Measurements from ENCODE around the gene OVOL2.

Gene OVOL2

DNA sequence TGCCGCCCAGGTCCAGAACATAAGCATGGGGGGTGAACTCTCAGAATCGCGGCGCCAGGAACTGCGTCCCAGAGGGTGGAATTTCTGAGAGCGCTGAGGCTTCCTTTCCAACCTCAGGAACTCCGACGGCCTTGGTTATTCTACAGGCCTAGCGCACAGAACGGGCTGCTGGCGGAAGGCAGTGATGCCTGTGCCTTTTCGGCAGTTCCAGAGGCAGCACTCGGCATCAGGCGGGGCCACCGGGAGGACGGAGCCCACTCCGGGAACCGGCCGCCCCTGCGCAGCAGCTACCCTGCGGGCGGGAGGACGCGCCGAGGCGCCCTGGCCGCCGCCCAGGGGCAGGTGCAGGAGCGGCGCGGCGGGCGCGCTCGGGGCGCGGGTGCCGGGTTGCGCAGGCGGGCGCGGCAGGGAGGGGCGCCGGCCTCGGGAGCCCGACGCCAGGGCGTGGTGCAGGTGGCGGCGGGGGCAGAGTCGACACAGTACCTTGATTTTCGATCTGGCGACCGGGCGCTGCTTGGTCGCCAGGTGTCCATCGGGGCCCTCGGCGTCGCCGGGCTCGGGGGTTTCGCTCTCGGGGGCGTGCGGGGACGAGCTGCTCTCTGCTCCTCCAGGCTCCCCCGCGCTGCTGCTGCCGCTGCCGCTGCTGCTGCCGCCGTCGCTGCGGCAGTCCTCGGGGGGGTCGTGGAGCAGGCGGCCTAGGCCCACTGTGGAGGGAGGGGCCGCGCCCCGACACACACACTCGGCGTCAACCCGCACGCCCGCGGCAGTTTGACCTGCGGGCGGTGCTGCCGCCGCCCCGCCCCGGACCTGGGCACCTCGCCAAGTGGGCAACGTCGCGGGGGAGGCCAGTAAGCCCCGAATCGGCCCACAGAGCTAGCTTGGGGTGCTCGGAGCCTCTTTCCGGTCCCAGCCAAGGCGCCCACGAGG is 1.3 kb downstream of the OVOL2 start:
- H3K4me3 ChIP-seq (ENCODE audit: low read depth, low read length): no peak overlapping the region
- TF ChIP-seq, protein P1, sequence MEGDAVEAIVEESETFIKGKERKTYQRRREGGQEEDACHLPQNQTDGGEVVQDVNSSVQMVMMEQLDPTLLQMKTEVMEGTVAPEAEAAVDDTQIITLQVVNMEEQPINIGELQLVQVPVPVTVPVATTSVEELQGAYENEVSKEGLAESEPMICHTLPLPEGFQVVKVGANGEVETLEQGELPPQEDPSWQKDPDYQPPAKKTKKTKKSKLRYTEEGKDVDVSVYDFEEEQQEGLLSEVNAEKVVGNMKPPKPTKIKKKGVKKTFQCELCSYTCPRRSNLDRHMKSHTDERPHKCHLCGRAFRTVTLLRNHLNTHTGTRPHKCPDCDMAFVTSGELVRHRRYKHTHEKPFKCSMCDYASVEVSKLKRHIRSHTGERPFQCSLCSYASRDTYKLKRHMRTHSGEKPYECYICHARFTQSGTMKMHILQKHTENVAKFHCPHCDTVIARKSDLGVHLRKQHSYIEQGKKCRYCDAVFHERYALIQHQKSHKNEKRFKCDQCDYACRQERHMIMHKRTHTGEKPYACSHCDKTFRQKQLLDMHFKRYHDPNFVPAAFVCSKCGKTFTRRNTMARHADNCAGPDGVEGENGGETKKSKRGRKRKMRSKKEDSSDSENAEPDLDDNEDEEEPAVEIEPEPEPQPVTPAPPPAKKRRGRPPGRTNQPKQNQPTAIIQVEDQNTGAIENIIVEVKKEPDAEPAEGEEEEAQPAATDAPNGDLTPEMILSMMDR (IDR thresholded peaks at IDR 0.05; ENCODE audit: borderline replicate concordance, insufficient read depth, low read depth, low read length): no peak

DNA sequence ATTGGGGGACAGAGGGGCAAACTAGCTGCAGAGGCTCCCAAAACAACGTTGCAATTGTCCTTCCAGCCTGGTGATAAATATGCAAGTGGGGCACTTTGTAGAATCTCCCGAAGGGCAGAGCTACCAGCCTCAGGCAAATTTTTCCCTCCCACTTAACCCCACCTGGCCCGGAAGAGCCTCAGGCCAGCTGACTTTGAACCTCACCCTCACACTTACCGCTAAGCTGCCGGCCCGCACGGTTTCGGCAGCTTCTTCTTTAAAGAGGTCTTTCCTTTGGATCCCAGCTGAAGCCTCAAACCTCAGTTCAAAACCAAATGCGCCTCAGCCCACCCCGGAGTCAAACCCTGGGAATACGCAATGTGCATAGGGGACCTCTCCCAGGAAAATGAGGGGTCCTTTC is 2.5 kb downstream of the OVOL2 start:
- TF ChIP-seq, protein P1 (IDR thresholded peaks at IDR 0.05; ENCODE audit: borderline replicate concordance, insufficient read depth, low read depth, low read length): no peak
- no peak overlapping the region for H3K4me3 ChIP-seq (ENCODE audit: low read depth, low read length)

DNA sequence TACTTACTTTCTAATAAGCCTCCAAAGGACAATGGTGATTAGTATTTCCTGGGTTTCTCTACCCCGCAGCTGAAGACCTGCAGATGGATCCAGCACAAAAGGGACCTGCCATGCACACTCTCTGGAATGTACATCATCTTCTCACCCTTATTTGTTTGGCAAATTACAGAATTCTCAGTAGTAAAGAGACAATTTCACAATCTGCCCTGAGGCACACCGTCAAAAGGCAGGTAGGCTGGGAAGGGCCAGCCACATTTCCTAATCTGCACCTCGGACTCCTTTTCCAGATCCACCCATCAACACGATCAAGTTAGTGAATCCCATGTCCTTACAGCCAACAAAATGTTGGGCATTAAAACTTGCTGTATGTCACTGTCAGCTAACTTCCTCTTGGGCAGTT is 4.9 kb downstream of the OVOL2 start:
- TF ChIP-seq, protein P1 (IDR thresholded peaks at IDR 0.05; ENCODE audit: borderline replicate concordance, insufficient read depth, low read depth, low read length): no peak
- no peak overlapping the region for H3K4me3 ChIP-seq (ENCODE audit: low read depth, low read length)

DNA sequence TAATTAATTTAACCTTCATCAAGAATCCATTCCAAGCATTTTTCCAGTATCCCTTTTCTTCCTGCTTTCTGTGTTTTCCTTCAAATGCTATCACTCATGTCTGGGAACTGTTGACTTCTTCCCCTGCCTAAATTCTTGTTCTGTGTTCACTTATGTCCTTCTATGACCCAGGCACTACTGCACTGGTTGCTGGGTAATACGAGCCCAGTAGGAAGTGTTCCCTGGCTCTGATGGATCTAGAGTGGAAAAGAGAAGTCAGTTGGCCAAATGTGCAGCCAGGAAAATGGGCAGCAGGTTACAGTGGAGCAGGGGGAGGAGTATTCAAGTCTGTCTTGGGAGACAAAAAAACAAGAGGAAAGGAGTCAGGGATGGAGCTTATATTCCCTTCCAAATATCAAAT is 7.1 kb downstream of the OVOL2 start:
- TF ChIP-seq, protein P1 (IDR thresholded peaks at IDR 0.05; ENCODE audit: borderline replicate concordance, insufficient read depth, low read depth, low read length): no peak
- no peak overlapping the region for H3K4me3 ChIP-seq (ENCODE audit: low read depth, low read length)

DNA sequence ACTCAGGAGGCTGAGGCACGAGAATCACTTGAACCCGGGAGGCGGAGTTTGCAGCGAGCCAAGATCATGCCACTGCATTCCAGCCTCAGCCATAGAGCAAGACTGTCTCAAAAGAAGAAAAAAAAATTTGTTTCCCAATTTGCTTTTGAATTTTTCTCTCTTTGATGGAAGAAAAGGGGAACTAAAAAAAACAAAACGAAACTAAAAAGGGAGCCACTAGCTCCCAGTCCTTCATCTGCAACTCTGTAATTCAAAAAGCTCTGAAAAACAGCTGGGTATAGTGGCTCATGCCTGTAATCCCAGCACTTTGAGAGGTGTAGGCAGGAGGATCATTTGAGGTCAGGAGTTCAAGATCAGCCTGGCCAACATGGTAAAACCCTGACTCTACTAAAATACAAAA is 9.5 kb downstream of the OVOL2 start:
- H3K4me3 ChIP-seq (ENCODE audit: low read depth, low read length): no peak overlapping the region
- TF ChIP-seq, protein P1 (IDR thresholded peaks at IDR 0.05; ENCODE audit: borderline replicate concordance, insufficient read depth, low read depth, low read length): no peak

DNA sequence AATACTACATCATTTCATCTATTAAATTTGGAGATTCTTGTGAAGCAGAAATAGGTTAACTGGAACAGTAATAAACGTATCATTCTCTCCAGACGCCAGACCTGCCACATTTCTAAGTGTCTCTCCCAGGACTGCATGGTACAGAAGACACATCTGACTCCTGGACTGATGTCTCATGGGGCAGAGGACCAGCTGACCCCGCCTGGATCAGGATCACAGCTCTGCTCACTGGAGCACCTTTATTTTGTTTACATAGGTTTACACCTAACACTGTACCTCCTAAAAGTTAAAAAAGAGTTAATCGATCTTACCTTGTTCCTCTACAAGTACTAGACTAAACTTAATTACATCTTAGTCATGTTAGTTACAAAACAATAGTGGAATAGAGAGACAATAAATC is 11.2 kb downstream of the OVOL2 start:
- no peak overlapping the region for H3K4me3 ChIP-seq (ENCODE audit: low read depth, low read length)
- TF ChIP-seq, protein P1 (IDR thresholded peaks at IDR 0.05; ENCODE audit: borderline replicate concordance, insufficient read depth, low read depth, low read length): no peak

GRCh38 chr20:18042229-18042628 is 15.5 kb downstream of the OVOL2 start:
- no peak overlapping the region for H3K4me3 ChIP-seq (ENCODE audit: low read depth, low read length)
- TF ChIP-seq, protein P1 (IDR thresholded peaks at IDR 0.05; ENCODE audit: borderline replicate concordance, insufficient read depth, low read depth, low read length): no peak

Measured in GM12875 (cell line).